ENCODE data around the gene PLIN1.

Gene PLIN1

DNA sequence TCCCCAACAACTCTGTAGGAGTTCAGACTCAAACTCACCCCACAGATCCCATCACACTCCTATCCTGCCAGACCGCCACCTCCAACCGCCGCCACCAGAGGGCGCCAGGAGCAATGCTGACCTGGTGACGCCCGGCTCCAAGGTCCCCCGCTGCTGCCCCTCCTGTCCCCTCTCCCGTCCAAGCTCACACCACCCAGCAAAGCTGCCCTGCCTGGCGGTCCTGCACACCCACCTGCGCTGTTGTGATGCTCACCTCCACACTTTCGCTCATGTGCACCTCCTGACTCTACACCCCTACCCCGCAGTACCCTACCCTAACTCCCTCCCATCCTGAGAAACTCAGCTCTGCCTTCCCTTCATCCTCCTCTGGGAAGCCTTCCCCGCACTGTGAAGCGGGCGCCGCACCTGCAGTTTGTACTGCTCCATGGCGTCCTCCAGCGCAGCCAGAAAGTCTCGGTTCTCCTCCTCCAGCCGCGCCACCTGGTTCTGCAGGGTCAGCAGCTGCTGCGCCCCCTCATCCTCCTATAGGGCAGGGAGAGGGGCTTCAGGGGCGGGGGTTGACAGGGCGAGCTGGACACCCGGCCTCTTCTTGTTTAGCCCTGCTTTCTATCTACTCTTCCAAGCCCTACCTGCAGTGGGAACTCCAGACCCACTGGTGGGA lies 31.8 kb downstream of the PLIN1 start (continued):
- TF ChIP-seq ZNF366 (tag by site-specific recombination; conservative IDR thresholded peaks at IDR 0.05) (peak; percentile 59), ZNF24 (tag by site-specific recombination; IDR thresholded peaks at IDR 0.05) (peak; percentile 21; the same call in 1 of the 2 replicates), ZNF391 (tag by site-specific recombination; IDR thresholded peaks at IDR 0.05; ENCODE audit: borderline replicate concordance, low read depth) (peak; percentile 68; the same call in 1 of the 2 replicates), BCL11A (tag by site-specific recombination; IDR thresholded peaks at IDR 0.05; ENCODE audit: low read depth) (0 out of 2 replicates have a peak, but pooled peaks have one; percentile 67), ZBTB7A (tag by site-specific recombination; IDR thresholded peaks at IDR 0.05; ENCODE audit: low read depth) (peak; percentile 79; the same call in 1 of the 2 replicates), EGR2 (tag by site-specific recombination; IDR thresholded peaks at IDR 0.05; ENCODE audit: low read depth) (0 out of 2 replicates have a peak, but pooled peaks have one; percentile 10), KLF8 (tag by site-specific recombination; IDR thresholded peaks at IDR 0.05) (peak; percentile 53; the same call in 1 of the 2 replicates), ZNF175 (tag by site-specific recombination; IDR thresholded peaks at IDR 0.05) (no peak), ZNF350 (tag by site-specific recombination; IDR thresholded peaks at IDR 0.05) (no peak), BCL11B (tag by site-specific recombination; IDR thresholded peaks at IDR 0.05; ENCODE audit: low read depth) (peak; percentile 61; the same call in 1 of the 2 replicates), GLIS2 (tag by site-specific recombination; IDR thresholded peaks at IDR 0.05) (peak; percentile 90), KLF7 (tag by site-specific recombination; IDR thresholded peaks at IDR 0.05; ENCODE audit: borderline replicate concordance) (peak; percentile 34; the same call in 1 of the 2 replicates), ZNF600 (tag by site-specific recombination; IDR thresholded peaks at IDR 0.05) (peak; percentile 89), ZXDB (tag by site-specific recombination; IDR thresholded peaks at IDR 0.05) (0 out of 2 replicates have a peak, but pooled peaks have one; percentile 20), ZNF2 (tag by site-specific recombination; IDR thresholded peaks at IDR 0.05) (peak; percentile 77; the same call in 1 of the 2 replicates)

DNA sequence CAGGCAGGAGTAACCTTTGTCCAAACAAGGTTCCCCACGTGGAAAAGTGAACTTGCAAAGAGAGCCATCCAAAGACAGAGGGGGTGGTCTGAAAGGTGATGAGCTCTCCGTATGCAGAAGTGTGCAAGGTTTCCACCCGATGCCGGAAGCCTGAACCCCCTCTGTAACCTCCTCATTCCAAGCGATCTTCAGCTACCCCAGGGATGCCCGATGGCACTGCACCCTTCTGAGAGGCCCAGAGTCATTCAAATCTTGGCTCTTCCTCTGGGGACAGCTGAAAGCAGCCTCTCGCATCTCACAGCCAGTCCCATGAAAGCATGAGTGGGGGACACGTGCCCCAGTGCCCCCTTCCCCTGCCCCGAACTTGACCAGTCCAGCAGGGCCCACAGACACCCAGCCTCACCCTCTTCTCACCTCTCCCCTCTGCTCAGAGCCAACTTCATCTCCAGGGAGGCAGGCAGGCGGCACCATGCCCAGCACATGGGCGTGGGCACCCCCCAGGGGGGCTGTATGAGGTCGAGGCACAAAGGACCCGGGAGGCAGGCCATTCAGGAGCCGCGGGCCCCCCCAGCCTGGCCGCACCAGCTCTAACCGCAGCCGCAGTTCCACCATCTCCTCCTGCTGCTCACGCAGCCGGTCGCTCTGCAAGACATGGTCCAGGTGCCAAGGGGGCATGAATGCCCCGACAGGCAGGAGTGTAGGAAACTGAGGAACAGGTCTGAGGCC lies 32.6 kb downstream of the PLIN1 start:
- peaks cover 34 to 81% of the 10 kb centered on the region in 2 experiments for H3K36me3 ChIP-seq (ENCODE audit: control insufficient read depth in 2 of 2, insufficient read depth in 1 of 2, low read length in 2 of 2)
- TF ChIP-seq ZNF629 (tag by site-specific recombination; IDR thresholded peaks at IDR 0.05), result no peak
- TF ChIP-seq, protein P1, sequence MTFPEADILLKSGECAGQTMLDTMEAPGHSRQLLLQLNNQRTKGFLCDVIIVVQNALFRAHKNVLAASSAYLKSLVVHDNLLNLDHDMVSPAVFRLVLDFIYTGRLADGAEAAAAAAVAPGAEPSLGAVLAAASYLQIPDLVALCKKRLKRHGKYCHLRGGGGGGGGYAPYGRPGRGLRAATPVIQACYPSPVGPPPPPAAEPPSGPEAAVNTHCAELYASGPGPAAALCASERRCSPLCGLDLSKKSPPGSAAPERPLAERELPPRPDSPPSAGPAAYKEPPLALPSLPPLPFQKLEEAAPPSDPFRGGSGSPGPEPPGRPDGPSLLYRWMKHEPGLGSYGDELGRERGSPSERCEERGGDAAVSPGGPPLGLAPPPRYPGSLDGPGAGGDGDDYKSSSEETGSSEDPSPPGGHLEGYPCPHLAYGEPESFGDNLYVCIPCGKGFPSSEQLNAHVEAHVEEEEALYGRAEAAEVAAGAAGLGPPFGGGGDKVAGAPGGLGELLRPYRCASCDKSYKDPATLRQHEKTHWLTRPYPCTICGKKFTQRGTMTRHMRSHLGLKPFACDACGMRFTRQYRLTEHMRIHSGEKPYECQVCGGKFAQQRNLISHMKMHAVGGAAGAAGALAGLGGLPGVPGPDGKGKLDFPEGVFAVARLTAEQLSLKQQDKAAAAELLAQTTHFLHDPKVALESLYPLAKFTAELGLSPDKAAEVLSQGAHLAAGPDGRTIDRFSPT (tag by site-specific recombination; IDR thresholded peaks at IDR 0.05), result peak; percentile 44; the same call in 1 of the 2 replicates
- no peaks in the 10 kb centered on the region for H3K4me1 ChIP-seq (ENCODE audit: control insufficient read depth, insufficient read depth, low read length)
- no peak overlapping the region for H3K27ac ChIP-seq (ENCODE audit: extremely low read depth, low read depth, low read length)
- CTCF ChIA-PET, result interaction anchor here (0.6 to 3.3 kb wide), 22 partner anchors 11 to 860 kb away, joined by 3 to 36 read pairs (median 4); no protein-coding TSS in a partner anchor
- POLR2A ChIA-PET, result interaction anchor here (0.9 to 1.1 kb wide), 2 partner anchors 14 to 72 kb away, joined by 3 read pairs; partner anchors contain the start of gene TICRR
- H3K9me3 ChIP-seq (ENCODE audit: control insufficient read depth, insufficient read depth, low read depth, low read length), result no peaks in the 10 kb centered on the region
- H3K4me3 ChIP-seq (ENCODE audit: low read depth, low read length), result no peak overlapping the region

DNA sequence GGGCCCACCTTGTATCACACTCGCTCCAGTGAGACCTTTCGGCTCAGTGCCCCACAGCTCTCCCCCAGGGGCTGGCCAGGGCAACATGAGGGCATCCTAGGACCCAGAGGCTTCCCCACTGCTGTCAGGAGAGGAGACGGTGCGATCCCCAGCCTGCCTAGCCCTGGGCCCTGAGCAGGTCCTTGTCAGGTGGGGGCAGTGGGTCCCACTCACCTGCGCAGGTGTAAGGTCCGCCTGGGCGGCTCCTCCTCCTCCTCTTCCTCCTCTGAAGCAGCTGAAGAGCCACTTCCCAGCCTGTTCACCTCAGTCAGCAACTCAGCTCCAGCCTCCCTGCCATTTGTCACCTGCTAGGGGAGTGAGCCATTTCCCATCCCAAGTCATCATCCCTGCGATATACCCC lies 33.5 kb downstream of the PLIN1 start:
- ChIA-PET POLR2A (interaction anchor here (0.9 to 1.1 kb wide), 2 partner anchors 13 to 71 kb away, joined by 3 read pairs; partner anchors contain the start of gene TICRR), CTCF (interaction anchor here (0.9 to 3.3 kb wide), 4 partner anchors 12 to 287 kb away, joined by 3 to 36 read pairs (median 4); no protein-coding TSS in a partner anchor)
- TF ChIP-seq ZFP69B (tag by site-specific recombination; IDR thresholded peaks at IDR 0.05) (no peak), TRIM28 (IDR thresholded peaks at IDR 0.05; ENCODE audit: borderline replicate concordance, low read length) (no peak), ZNF404 (tag by site-specific recombination; IDR thresholded peaks at IDR 0.05) (no peak), KLF1 (tag by site-specific recombination; IDR thresholded peaks at IDR 0.05) (no peak), YY2 (tag by site-specific recombination; IDR thresholded peaks at IDR 0.05) (no peak), SCRT1 (tag by site-specific recombination; IDR thresholded peaks at IDR 0.05; ENCODE audit: borderline replicate concordance) (no peak)
- TF ChIP-seq, protein P2, sequence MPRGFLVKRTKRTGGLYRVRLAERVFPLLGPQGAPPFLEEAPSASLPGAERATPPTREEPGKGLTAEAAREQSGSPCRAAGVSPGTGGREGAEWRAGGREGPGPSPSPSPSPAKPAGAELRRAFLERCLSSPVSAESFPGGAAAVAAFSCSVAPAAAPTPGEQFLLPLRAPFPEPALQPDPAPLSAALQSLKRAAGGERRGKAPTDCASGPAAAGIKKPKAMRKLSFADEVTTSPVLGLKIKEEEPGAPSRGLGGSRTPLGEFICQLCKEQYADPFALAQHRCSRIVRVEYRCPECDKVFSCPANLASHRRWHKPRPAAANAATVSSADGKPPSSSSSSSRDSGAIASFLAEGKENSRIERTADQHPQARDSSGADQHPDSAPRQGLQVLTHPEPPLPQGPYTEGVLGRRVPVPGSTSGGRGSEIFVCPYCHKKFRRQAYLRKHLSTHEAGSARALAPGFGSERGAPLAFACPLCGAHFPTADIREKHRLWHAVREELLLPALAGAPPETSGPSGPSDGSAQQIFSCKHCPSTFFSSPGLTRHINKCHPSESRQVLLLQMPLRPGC (tag by site-specific recombination; IDR thresholded peaks at IDR 0.05), result no peak
- TF ChIP-seq, protein P3, sequence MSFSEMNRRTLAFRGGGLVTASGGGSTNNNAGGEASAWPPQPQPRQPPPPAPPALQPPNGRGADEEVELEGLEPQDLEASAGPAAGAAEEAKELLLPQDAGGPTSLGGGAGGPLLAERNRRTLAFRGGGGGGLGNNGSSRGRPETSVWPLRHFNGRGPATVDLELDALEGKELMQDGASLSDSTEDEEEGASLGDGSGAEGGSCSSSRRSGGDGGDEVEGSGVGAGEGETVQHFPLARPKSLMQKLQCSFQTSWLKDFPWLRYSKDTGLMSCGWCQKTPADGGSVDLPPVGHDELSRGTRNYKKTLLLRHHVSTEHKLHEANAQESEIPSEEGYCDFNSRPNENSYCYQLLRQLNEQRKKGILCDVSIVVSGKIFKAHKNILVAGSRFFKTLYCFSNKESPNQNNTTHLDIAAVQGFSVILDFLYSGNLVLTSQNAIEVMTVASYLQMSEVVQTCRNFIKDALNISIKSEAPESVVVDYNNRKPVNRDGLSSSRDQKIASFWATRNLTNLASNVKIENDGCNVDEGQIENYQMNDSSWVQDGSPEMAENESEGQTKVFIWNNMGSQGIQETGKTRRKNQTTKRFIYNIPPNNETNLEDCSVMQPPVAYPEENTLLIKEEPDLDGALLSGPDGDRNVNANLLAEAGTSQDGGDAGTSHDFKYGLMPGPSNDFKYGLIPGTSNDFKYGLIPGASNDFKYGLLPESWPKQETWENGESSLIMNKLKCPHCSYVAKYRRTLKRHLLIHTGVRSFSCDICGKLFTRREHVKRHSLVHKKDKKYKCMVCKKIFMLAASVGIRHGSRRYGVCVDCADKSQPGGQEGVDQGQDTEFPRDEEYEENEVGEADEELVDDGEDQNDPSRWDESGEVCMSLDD (tag by site-specific recombination; IDR thresholded peaks at IDR 0.05), result no peak
- Histone ChIP-seq H3K4me1 (ENCODE audit: control insufficient read depth, insufficient read depth, low read length) (no peaks in the 10 kb centered on the region), H3K36me3 (ENCODE audit: control insufficient read depth in 2 of 2, insufficient read depth in 1 of 2, low read length in 2 of 2) (peaks cover 41 to 87% of the 10 kb centered on the region in 2 experiments), H3K27ac (ENCODE audit: extremely low read depth, low read depth, low read length) (no peak overlapping the region), H3K4me3 (ENCODE audit: low read depth, low read length) (no peak overlapping the region), H3K9me3 (ENCODE audit: control insufficient read depth, insufficient read depth, low read depth, low read length) (no peaks in the 10 kb centered on the region)
